HEK293 (cell line): Measurements from ENCODE around the gene ATXN1L.
A peak's percentile ranks its signal among the peaks of the same experiment; 100 is the strongest.

Experiments
- CTCF ChIA-PET: fragments of 350-600 bp; formaldehyde crosslinking; extraction: SDS; loops from one replicate; lab custom pipeline; 2021; ENCODE audit warnings: antibody characterized with exemption; lab: Yijun Ruan, JAX
- POLR2A ChIA-PET: fragments of 300-600 bp; formaldehyde crosslinking; extraction: SDS; loops from one replicate; lab custom pipeline; 2020; ENCODE audit warnings: antibody characterized with exemption, inconsistent platforms; lab: Yijun Ruan, JAX
- H3K27ac ChIP-seq: fragments of 200-500 bp; sonication (Bioruptor generic); 2 replicates; pipeline ENCODE4 v1.5.1; 2014; ENCODE audit warnings: low read depth, low read length, control low read depth, inconsistent platforms; ENCODE audit errors: extremely low read depth
- H3K36me3 ChIP-seq, 2 experiments: fragments of 200-500 bp in 1 of 2; sonication (Bioruptor generic) in 1 of 2; 1 replicate in 1 of 2; 2 replicates in 1 of 2; pipeline ENCODE4 v1.5.1; 2014 to 2017; ENCODE audit warnings: inconsistent platforms in 2 of 2, low read length in 2 of 2; ENCODE audit not compliant: control insufficient read depth in 2 of 2, insufficient read depth in 1 of 2
- H3K4me1 ChIP-seq: fragments of 200-500 bp; sonication (Bioruptor generic); 2 replicates; pipeline ENCODE4 v1.5.1; 2014; ENCODE audit warnings: mild to moderate bottlenecking, low read length, inconsistent platforms; ENCODE audit not compliant: control insufficient read depth, insufficient read depth
- H3K4me3 ChIP-seq: 2 replicates; pipeline ENCODE4 v1.5.1; 2011; ENCODE audit warnings: low read depth, mild to moderate bottlenecking, control low read depth, low read length, moderate library complexity
- H3K9me3 ChIP-seq: fragments of 200-500 bp; sonication (Bioruptor generic); 2 replicates; pipeline ENCODE4 v1.5.1; 2014; ENCODE audit warnings: low read depth, low read length, inconsistent platforms; ENCODE audit not compliant: control insufficient read depth, insufficient read depth
- GLIS1 ChIP-seq: fragments of 450-650 bp; formaldehyde crosslinking; IDR thresholded peaks from 2 replicates; pipeline ENCODE4 v1.5.1; 2016; ENCODE audit warnings: missing biosample characterization, missing genetic modification characterization
- MZF1 ChIP-seq: fragments of 450-650 bp; formaldehyde crosslinking; IDR thresholded peaks from 2 replicates; pipeline ENCODE4 v1.5.1; 2017; ENCODE audit warnings: missing biosample characterization, missing genetic modification characterization, borderline replicate concordance
- REPIN1 ChIP-seq: fragments of 450-650 bp; formaldehyde crosslinking; IDR thresholded peaks from 2 replicates; pipeline ENCODE4 v1.5.1; 2017; ENCODE audit warnings: missing biosample characterization, missing genetic modification characterization, low read depth
- ZEB2 ChIP-seq: fragments of 450-650 bp; formaldehyde crosslinking; IDR thresholded peaks from 2 replicates; pipeline ENCODE4 v1.5.1; 2016; ENCODE audit warnings: missing biosample characterization, missing genetic modification characterization
- ZNF146 ChIP-seq: fragments of 450-650 bp; formaldehyde crosslinking; IDR thresholded peaks from 2 replicates; pipeline ENCODE4 v1.5.1; 2016; ENCODE audit warnings: missing biosample characterization, missing genetic modification characterization
- ZNF184 ChIP-seq: fragments of 450-650 bp; IDR thresholded peaks from 2 replicates; pipeline ENCODE4 v1.5.1; 2018; ENCODE audit warnings: missing biosample characterization, mild to moderate bottlenecking, missing genetic modification characterization
- ZNF202 ChIP-seq: fragments of 450-650 bp; formaldehyde crosslinking; IDR thresholded peaks from 2 replicates; pipeline ENCODE4 v1.5.1; 2016; ENCODE audit warnings: missing biosample characterization, missing genetic modification characterization, borderline replicate concordance
- ZNF292 ChIP-seq: fragments of 450-650 bp; formaldehyde crosslinking; IDR thresholded peaks from 2 replicates; pipeline ENCODE4 v1.5.1; 2016; ENCODE audit warnings: low read depth, missing biosample characterization, missing genetic modification characterization, borderline replicate concordance
- ZNF416 ChIP-seq: fragments of 450-650 bp; formaldehyde crosslinking; IDR thresholded peaks from 2 replicates; pipeline ENCODE4 v1.5.1; 2016; ENCODE audit warnings: missing biosample characterization, missing genetic modification characterization
- ZNF423 ChIP-seq: fragments of 450-650 bp; formaldehyde crosslinking; IDR thresholded peaks from 2 replicates; pipeline ENCODE4 v1.5.1; 2016; ENCODE audit warnings: missing biosample characterization, missing genetic modification characterization
- ZNF514 ChIP-seq: fragments of 450-650 bp; formaldehyde crosslinking; IDR thresholded peaks from 2 replicates; pipeline ENCODE4 v1.5.1; 2016; ENCODE audit warnings: missing biosample characterization, missing genetic modification characterization
- ZNF548 ChIP-seq: fragments of 450-650 bp; formaldehyde crosslinking; IDR thresholded peaks from 2 replicates; pipeline ENCODE4 v1.5.1; 2016; ENCODE audit warnings: missing biosample characterization, missing genetic modification characterization
- ZNF585B ChIP-seq: fragments of 450-650 bp; formaldehyde crosslinking; IDR thresholded peaks from 2 replicates; pipeline ENCODE4 v1.5.1; 2016; ENCODE audit warnings: missing biosample characterization, missing genetic modification characterization
- ZNF664 ChIP-seq: fragments of 450-650 bp; formaldehyde crosslinking; IDR thresholded peaks from 2 replicates; pipeline ENCODE4 v1.5.1; 2016; ENCODE audit warnings: missing biosample characterization, missing genetic modification characterization
- ZNF785 ChIP-seq: fragments of 450-650 bp; formaldehyde crosslinking; IDR thresholded peaks from 2 replicates; pipeline ENCODE4 v1.5.1; 2016; ENCODE audit warnings: missing biosample characterization, missing genetic modification characterization
- ZSCAN23 ChIP-seq: fragments of 450-650 bp; formaldehyde crosslinking; IDR thresholded peaks from 2 replicates; pipeline ENCODE4 v1.5.1; 2016; ENCODE audit warnings: missing biosample characterization, missing genetic modification characterization
- TF ChIP-seq, protein P1 (sequence below): fragments of 450-650 bp; formaldehyde crosslinking; IDR thresholded peaks from 2 replicates; pipeline ENCODE4 v1.5.1; 2016; ENCODE audit warnings: missing biosample characterization, missing genetic modification characterization
- TF ChIP-seq, protein P2 (sequence below): fragments of 450-650 bp; formaldehyde crosslinking; IDR thresholded peaks from 2 replicates; pipeline ENCODE4 v1.5.1; 2016; ENCODE audit warnings: missing biosample characterization, missing genetic modification characterization
- TF ChIP-seq, protein P3 (sequence below): fragments of 450-650 bp; formaldehyde crosslinking; IDR thresholded peaks from 2 replicates; pipeline ENCODE4 v1.5.1; 2017; ENCODE audit warnings: missing biosample characterization, missing genetic modification characterization
- TF ChIP-seq, protein P4 (sequence below): fragments of 450-650 bp; formaldehyde crosslinking; conservative IDR thresholded peaks from 2 replicates; pipeline ENCODE4 v1.5.1; 2016; ENCODE audit warnings: low read depth, missing biosample characterization, missing genetic modification characterization
- TF ChIP-seq, protein P5 (sequence below): fragments of 450-650 bp; formaldehyde crosslinking; IDR thresholded peaks from 2 replicates; pipeline ENCODE4 v1.5.1; 2017; ENCODE audit warnings: missing biosample characterization, missing genetic modification characterization
- TF ChIP-seq, protein P6 (sequence below): fragments of 450-650 bp; formaldehyde crosslinking; IDR thresholded peaks from 2 replicates; pipeline ENCODE4 v1.5.1; 2016; ENCODE audit warnings: missing biosample characterization, missing genetic modification characterization

The ATXN1L gene

DNA sequence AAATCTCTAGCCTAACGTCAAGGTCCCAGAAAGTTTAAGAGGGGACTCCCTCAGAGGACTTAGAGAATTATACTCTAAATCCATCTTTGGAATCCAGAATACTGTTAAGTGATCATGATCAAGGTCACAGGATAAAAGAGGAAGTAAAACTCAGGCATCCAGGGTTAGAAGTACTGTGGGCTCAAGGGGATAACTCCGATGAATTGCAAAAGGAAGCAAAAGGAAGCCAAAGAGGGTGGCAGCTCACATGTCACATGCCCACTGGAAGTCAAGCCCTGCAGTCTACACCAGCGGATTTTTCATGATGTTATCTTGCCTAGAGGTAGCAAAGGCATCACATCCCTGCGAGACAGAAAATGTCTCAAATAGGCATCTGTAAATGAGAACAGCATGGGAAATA, 34.4 kb downstream of the ATXN1L start:
- H3K4me3 ChIP-seq: no peak overlapping the region
- TF ChIP-seq ZNF585B (tag by site-specific recombination) (no peak), MZF1 (tag by site-specific recombination) (no peak), ZEB2 (tag by site-specific recombination) (no peak), ZNF202 (no peak), GLIS1 (tag by site-specific recombination) (no peak), ZSCAN23 (tag by site-specific recombination) (no peak), REPIN1 (tag by site-specific recombination) (no peak), ZNF416 (no peak), ZNF423 (tag by site-specific recombination) (no peak), ZNF292 (tag by site-specific recombination) (no peak), ZNF785 (tag by site-specific recombination) (no peak), ZNF548 (tag by site-specific recombination) (no peak), ZNF514 (tag by site-specific recombination) (no peak), ZNF146 (tag by site-specific recombination) (no peak)
- TF ChIP-seq, protein P1, sequence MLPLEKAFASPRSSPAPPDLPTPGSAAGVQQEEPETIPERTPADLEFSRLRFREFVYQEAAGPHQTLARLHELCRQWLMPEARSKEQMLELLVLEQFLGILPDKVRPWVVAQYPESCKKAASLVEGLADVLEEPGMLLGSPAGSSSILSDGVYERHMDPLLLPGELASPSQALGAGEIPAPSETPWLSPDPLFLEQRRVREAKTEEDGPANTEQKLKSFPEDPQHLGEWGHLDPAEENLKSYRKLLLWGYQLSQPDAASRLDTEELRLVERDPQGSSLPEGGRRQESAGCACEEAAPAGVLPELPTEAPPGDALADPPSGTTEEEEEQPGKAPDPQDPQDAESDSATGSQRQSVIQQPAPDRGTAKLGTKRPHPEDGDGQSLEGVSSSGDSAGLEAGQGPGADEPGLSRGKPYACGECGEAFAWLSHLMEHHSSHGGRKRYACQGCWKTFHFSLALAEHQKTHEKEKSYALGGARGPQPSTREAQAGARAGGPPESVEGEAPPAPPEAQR (tag by site-specific recombination): no peak
- TF ChIP-seq, protein P2, sequence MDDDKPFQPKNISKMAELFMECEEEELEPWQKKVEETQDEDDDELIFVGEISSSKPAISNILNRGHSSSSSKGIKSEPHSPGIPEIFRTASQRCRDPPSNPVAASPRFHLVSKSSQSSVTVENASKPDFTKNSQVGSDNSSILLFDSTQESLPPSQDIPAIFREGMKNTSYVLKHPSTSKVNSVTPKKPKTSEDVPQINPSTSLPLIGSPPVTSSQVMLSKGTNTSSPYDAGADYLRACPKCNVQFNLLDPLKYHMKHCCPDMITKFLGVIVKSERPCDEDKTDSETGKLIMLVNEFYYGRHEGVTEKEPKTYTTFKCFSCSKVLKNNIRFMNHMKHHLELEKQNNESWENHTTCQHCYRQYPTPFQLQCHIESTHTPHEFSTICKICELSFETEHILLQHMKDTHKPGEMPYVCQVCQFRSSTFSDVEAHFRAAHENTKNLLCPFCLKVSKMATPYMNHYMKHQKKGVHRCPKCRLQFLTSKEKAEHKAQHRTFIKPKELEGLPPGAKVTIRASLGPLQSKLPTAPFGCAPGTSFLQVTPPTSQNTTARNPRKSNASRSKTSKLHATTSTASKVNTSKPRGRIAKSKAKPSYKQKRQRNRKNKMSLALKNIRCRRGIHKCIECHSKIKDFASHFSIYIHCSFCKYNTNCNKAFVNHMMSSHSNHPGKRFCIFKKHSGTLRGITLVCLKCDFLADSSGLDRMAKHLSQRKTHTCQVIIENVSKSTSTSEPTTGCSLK (tag by site-specific recombination): no peak
- TF ChIP-seq, protein P3, sequence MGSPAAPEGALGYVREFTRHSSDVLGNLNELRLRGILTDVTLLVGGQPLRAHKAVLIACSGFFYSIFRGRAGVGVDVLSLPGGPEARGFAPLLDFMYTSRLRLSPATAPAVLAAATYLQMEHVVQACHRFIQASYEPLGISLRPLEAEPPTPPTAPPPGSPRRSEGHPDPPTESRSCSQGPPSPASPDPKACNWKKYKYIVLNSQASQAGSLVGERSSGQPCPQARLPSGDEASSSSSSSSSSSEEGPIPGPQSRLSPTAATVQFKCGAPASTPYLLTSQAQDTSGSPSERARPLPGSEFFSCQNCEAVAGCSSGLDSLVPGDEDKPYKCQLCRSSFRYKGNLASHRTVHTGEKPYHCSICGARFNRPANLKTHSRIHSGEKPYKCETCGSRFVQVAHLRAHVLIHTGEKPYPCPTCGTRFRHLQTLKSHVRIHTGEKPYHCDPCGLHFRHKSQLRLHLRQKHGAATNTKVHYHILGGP (tag by site-specific recombination): no peak
- ChIA-PET CTCF (interaction anchor here (0.7 to 5.4 kb wide), 2 partner anchors 83 to 191 kb away, joined by 4 to 59 read pairs; no protein-coding TSS in a partner anchor), POLR2A (no interaction called here)
- peaks cover 31 to 54% of the 10 kb centered on the region in 2 experiments for H3K36me3 ChIP-seq
- H3K27ac ChIP-seq: no peak overlapping the region
- no peaks in the 10 kb centered on the region for H3K9me3 ChIP-seq
- 0 out of 2 replicates have a peak, but pooled peaks cover 2% of the 10 kb centered on the region for H3K4me1 ChIP-seq

DNA sequence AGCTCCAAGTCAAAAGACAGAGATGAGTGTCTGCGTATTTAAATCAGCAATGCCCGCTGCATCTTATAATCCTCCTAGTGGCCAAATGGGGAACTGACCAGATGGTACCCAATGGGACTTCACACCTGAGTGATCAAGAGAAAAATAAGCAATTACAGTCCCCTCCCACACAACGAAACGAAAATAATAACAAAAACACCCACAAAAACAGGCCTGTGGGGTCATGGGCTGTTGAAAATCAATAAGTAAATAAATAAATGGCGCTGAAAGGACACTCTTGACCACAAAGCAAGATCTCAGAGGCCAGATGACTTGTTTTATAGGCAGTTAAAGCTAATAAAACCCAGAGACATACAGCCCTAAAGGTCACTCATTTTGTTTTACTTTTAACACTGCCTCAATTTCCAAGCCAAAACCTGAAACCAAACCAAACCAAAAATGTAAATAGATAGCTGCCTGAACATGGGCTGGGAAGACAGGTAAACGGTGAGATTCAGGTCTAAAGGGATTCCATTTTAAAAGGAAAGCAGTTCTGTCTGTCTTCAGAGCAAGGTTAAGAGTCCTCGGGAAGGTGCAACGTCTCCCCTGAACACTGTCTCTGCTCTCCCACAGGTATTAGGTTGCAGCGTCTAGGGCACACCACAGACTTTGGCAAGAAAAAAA, 36.9 kb downstream of the ATXN1L start:
- H3K4me1 ChIP-seq: 0 out of 2 replicates have a peak, but pooled peaks cover 2% of the 10 kb centered on the region
- H3K36me3 ChIP-seq: peaks cover 18 to 35% of the 10 kb centered on the region in 2 experiments
- no peaks in the 10 kb centered on the region for H3K9me3 ChIP-seq
- H3K27ac ChIP-seq: peak overlapping the region; percentile 89
- ChIA-PET POLR2A (interaction anchor here (0.9 to 2.8 kb wide), 5 partner anchors 10 to 385 kb away, joined by 3 to 51 read pairs (median 3); partner anchors contain the start of gene IST1), CTCF (interaction anchor here (0.5 to 5.4 kb wide), 40 partner anchors 9 to 1938 kb away, joined by 3 to 59 read pairs (median 4); partner anchors contain the start of genes AP1G1, DHX38 and TXNL4B)
- H3K4me3 ChIP-seq: peak overlapping the region; percentile 82
- TF ChIP-seq ZNF585B (tag by site-specific recombination): no peak
- TF ChIP-seq, protein P4, sequence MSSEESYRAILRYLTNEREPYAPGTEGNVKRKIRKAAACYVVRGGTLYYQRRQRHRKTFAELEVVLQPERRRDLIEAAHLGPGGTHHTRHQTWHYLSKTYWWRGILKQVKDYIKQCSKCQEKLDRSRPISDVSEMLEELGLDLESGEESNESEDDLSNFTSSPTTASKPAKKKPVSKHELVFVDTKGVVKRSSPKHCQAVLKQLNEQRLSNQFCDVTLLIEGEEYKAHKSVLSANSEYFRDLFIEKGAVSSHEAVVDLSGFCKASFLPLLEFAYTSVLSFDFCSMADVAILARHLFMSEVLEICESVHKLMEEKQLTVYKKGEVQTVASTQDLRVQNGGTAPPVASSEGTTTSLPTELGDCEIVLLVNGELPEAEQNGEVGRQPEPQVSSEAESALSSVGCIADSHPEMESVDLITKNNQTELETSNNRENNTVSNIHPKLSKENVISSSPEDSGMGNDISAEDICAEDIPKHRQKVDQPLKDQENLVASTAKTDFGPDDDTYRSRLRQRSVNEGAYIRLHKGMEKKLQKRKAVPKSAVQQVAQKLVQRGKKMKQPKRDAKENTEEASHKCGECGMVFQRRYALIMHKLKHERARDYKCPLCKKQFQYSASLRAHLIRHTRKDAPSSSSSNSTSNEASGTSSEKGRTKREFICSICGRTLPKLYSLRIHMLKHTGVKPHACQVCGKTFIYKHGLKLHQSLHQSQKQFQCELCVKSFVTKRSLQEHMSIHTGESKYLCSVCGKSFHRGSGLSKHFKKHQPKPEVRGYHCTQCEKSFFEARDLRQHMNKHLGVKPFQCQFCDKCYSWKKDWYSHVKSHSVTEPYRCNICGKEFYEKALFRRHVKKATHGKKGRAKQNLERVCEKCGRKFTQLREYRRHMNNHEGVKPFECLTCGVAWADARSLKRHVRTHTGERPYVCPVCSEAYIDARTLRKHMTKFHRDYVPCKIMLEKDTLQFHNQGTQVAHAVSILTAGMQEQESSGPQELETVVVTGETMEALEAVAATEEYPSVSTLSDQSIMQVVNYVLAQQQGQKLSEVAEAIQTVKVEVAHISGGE (tag by site-specific recombination): 0 out of 2 replicates have a peak, but pooled peaks have one; percentile 22
- TF ChIP-seq, protein P5, sequence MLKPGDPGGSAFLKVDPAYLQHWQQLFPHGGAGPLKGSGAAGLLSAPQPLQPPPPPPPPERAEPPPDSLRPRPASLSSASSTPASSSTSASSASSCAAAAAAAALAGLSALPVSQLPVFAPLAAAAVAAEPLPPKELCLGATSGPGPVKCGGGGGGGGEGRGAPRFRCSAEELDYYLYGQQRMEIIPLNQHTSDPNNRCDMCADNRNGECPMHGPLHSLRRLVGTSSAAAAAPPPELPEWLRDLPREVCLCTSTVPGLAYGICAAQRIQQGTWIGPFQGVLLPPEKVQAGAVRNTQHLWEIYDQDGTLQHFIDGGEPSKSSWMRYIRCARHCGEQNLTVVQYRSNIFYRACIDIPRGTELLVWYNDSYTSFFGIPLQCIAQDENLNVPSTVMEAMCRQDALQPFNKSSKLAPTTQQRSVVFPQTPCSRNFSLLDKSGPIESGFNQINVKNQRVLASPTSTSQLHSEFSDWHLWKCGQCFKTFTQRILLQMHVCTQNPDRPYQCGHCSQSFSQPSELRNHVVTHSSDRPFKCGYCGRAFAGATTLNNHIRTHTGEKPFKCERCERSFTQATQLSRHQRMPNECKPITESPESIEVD (tag by site-specific recombination): peak; percentile 29; the same call in 1 of the 2 replicates
- peak; percentile 75; the same call in 1 of the 2 replicates for TF ChIP-seq ZNF664 (tag by site-specific recombination)
- TF ChIP-seq, protein P6, sequence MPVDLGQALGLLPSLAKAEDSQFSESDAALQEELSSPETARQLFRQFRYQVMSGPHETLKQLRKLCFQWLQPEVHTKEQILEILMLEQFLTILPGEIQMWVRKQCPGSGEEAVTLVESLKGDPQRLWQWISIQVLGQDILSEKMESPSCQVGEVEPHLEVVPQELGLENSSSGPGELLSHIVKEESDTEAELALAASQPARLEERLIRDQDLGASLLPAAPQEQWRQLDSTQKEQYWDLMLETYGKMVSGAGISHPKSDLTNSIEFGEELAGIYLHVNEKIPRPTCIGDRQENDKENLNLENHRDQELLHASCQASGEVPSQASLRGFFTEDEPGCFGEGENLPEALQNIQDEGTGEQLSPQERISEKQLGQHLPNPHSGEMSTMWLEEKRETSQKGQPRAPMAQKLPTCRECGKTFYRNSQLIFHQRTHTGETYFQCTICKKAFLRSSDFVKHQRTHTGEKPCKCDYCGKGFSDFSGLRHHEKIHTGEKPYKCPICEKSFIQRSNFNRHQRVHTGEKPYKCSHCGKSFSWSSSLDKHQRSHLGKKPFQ (tag by site-specific recombination): peak; percentile 77
- no peak for TF ChIP-seq ZNF184 (tag by site-specific recombination)
